PC-9 (cell line): Measurements from ENCODE around the gene EIF2S3. TPM values are rescaled to one million over a fixed set of nuclear protein-coding genes. Genes with fewer than 3 reads are reported as not detected.

Experiments used
- BruUV-seq: library from RNA; stranded (reverse); fragments of 400-500 nt; replicated peaks from 2 replicates; lab custom pipeline; 2021; lab: Mats Ljungman, UMichigan
- CTCF ChIA-PET: fragments of 300-600 bp; sonication (Branson Sonifier 250); formaldehyde crosslinking; loops from one replicate; lab custom pipeline; 2022; ENCODE audit warnings: antibody characterized with exemption; lab: Charles Lee
- POLR2A ChIA-PET: fragments of 300-600 bp; sonication (Branson Sonifier 250); formaldehyde crosslinking; loops from one replicate; lab custom pipeline; 2022; ENCODE audit warnings: antibody characterized with exemption; ENCODE audit not compliant: unreplicated experiment; lab: Charles Lee
- DNase-seq, 2 experiments: peaks; one replicate each; pipeline versions ENCODE4 v3.0.0 to v3.0.0-alpha.2; 2015 to 2022; ENCODE audit warnings: mixed read lengths in 1 of 2
- H2AFZ ChIP-seq: fragments of 200-600 bp; sonication (generic); 2 replicates; pipeline ENCODE4 v1.8.1; 2017; ENCODE audit warnings: antibody characterized with exemption
- H3F3A ChIP-seq: fragments of 200-600 bp; sonication (generic); 2 replicates; pipeline ENCODE4 v1.8.1; 2017; ENCODE audit warnings: antibody characterized with exemption, mild to moderate bottlenecking, low read depth; ENCODE audit not compliant: insufficient read depth
- H3K27ac ChIP-seq: fragments of 200-600 bp; sonication (generic); 2 replicates; pipeline ENCODE4 v1.6.1; 2016; ENCODE audit warnings: mixed run types
- H3K27me3 ChIP-seq: fragments of 200-600 bp; sonication (generic); 2 replicates; pipeline ENCODE4 v1.6.1; 2016; ENCODE audit warnings: low read depth, mixed run types; ENCODE audit not compliant: insufficient read depth
- H3K36me3 ChIP-seq: fragments of 200-600 bp; sonication (generic); 2 replicates; pipeline ENCODE4 v1.6.1; 2016; ENCODE audit warnings: low read depth, mixed run types
- H3K4me1 ChIP-seq: fragments of 200-600 bp; sonication (generic); replicated peaks from 2 replicates; pipeline ENCODE4 v1.6.1; 2016; ENCODE audit warnings: mixed run types; ENCODE audit not compliant: insufficient read depth
- H3K4me2 ChIP-seq: fragments of 200-600 bp; sonication (generic); 2 replicates; pipeline ENCODE4 v1.6.1; 2017; ENCODE audit warnings: mixed run types
- H3K4me3 ChIP-seq: fragments of 200-600 bp; sonication (generic); 2 replicates; pipeline ENCODE4 v1.6.1; 2016; ENCODE audit warnings: mixed run types
- H3K79me2 ChIP-seq: fragments of 200-600 bp; sonication (generic); 2 replicates; pipeline ENCODE4 v1.6.1; 2017; ENCODE audit warnings: low read depth, mixed run types
- H3K9me2 ChIP-seq: fragments of 200-600 bp; sonication (generic); 2 replicates; pipeline ENCODE4 v1.8.1; 2017; ENCODE audit warnings: mild to moderate bottlenecking; ENCODE audit not compliant: insufficient read depth
- H3K9me3 ChIP-seq: fragments of 200-600 bp; sonication (generic); 2 replicates; pipeline ENCODE4 v1.8.1; 2016; ENCODE audit warnings: low read depth; ENCODE audit not compliant: insufficient read depth
- H4K20me1 ChIP-seq: fragments of 200-600 bp; sonication (generic); 2 replicates; pipeline ENCODE4 v1.8.1; 2017; ENCODE audit not compliant: insufficient read depth
- CTCF ChIP-seq: fragments of 200-600 bp; sonication (generic); conservative IDR thresholded peaks from 2 replicates; pipeline ENCODE4 v1.6.1; 2017; ENCODE audit warnings: mixed run types, antibody characterized with exemption, mild to moderate bottlenecking, moderate library complexity
- EZH2 ChIP-seq: fragments of 200-600 bp; sonication (generic); IDR thresholded peaks from 2 replicates; pipeline ENCODE4 v1.8.0; 2017; ENCODE audit warnings: antibody characterized with exemption, low read depth
- intact Hi-C: fragments of 100-400 bp; cut with micrococcal nuclease; formaldehyde crosslinking; loops from one replicate; pipeline ENCODE4 v1.10.0; 2022; ENCODE audit not compliant: unreplicated experiment
- total RNA-seq: library from RNA; stranded (reverse); gene quantifications from 2 replicates; pipeline ENCODE4 v1.2.3, GENCODE V29; 2021

Gene EIF2S3
- total RNA-seq, 1 experiment from 2014 or later = 252 TPM

- Histone ChIP-seq H3K4me3 (no peak overlapping the region), H4K20me1 (no peaks in the 10 kb centered on the region), H2AFZ (no peak overlapping the region), H3F3A (no peaks in the 10 kb centered on the region), H3K4me2 (no peak overlapping the region), H3K9me2 (no peaks in the 10 kb centered on the region), H3K27me3 (no peaks in the 10 kb centered on the region), H3K4me1 (no peaks in the 10 kb centered on the region), H3K9me3 (no peaks in the 10 kb centered on the region), H3K79me2 (no peaks in the 10 kb centered on the region), H3K36me3 (no peaks in the 10 kb centered on the region), H3K27ac (no peak overlapping the region)
- no TSS peak for BruUV-seq
- ChIA-PET POLR2A (no interaction called here), CTCF (no interaction called here)
- no peak for TF ChIP-seq EZH2
- no peak for TF ChIP-seq CTCF
- DNase-seq = no peak
- intact Hi-C loops = no loop called here
Observed at GRCh38 chrX:24098932-24099331, 44.2 kb downstream of the EIF2S3 start.

- Histone ChIP-seq H3K4me1 (no peaks in the 10 kb centered on the region), H3K9me3 (no peaks in the 10 kb centered on the region), H2AFZ (no peak overlapping the region), H3K79me2 (no peaks in the 10 kb centered on the region), H3K27ac (no peak overlapping the region), H3F3A (no peaks in the 10 kb centered on the region), H3K36me3 (no peaks in the 10 kb centered on the region), H3K27me3 (no peaks in the 10 kb centered on the region), H3K4me2 (no peak overlapping the region), H3K4me3 (no peak overlapping the region), H3K9me2 (no peaks in the 10 kb centered on the region), H4K20me1 (no peaks in the 10 kb centered on the region)
- CTCF ChIA-PET = no interaction called here
- TF ChIP-seq CTCF (no peak), EZH2 (no peak)
- intact Hi-C loops = no loop called here
- DNase-seq = no peak
- no TSS peak for BruUV-seq
- POLR2A ChIA-PET = no interaction called here
Observed at GRCh38 chrX:24099394-24099793, 44.6 kb downstream of the EIF2S3 start.

- no peak for DNase-seq
- intact Hi-C loops = no loop called here
- Histone ChIP-seq H3K36me3 (no peaks in the 10 kb centered on the region), H3F3A (0 out of 2 replicates have a peak, but pooled peaks cover 3% of the 10 kb centered on the region), H3K79me2 (no peaks in the 10 kb centered on the region), H3K4me3 (no peak overlapping the region), H3K9me2 (no peaks in the 10 kb centered on the region), H3K27me3 (no peaks in the 10 kb centered on the region), H2AFZ (no peak overlapping the region), H4K20me1 (no peaks in the 10 kb centered on the region), H3K4me2 (no peak overlapping the region), H3K27ac (no peak overlapping the region), H3K9me3 (no peaks in the 10 kb centered on the region), H3K4me1 (no peaks in the 10 kb centered on the region; the same call in 1 of the 2 replicates)
- POLR2A ChIA-PET = no interaction called here
- CTCF ChIA-PET = no interaction called here
- no TSS peak for BruUV-seq
- TF ChIP-seq EZH2 (no peak), CTCF (no peak)
Observed at GRCh38 chrX:24100713-24101112, 46.0 kb downstream of the EIF2S3 start.
